Activated CD8-positive, alpha-beta memory T cell treated with anti-CD3 and anti-CD28 coated beads, Interleukin-2, amount 50 U/mL, for 1 hour (primary cell): ENCODE data around the gene SP9.

Experiments used
- DNase-seq: peaks from one replicate; pipeline ENCODE4 v3.0.0-alpha.2; 2020; ENCODE audit errors: extremely low read depth

Gene SP9

DNA sequence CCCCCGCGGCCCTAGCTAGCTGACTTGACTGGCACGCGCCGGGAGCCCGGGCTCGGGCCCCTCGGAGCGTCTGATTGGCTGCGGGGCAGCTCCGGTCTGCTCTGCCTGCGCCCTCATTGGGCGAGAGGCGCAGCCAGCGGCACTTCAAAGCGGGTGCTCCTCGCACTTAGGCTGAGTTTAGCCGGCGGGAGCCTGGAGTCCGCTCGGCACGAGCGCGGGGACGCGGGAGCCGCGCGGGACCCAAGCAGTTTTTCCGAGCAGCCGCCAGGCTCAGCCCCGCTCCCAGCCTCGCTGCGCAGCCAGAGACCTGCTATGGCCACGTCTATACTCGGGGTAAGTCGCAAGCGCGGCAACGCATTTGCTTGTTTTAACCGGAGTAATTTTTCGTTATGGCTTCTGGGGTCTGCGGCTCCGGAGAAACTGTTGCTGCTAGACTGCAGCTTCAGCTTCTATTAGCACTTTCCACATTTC, at the start of gene SP9:
Gene SP9, plus strand, starts transcription at position 174 of the 471 bp plus-strand sequence. Its CDS starts 139 bp downstream, at position 313.
- DNase-seq = no peak

DNA sequence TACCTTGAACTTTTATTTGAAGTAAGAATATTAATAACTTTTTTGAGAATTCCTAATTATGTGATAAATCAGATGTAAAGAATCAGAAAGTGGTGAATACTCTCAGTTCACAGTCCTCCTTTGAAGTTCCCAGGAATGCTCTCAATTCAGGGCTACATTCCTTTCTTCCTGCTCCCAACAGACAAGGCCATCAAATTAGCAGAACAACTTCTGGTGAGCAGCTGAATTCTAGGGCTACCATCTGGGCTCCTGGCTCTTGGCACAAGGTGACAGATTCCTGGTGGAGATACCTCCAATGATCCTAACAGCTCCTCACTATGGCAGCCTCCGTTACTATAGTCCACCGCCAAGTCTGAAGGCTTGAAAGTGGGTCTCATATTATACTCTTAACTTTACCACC, 48.6 kb upstream of the SP9 start:
- no peak for DNase-seq

DNA sequence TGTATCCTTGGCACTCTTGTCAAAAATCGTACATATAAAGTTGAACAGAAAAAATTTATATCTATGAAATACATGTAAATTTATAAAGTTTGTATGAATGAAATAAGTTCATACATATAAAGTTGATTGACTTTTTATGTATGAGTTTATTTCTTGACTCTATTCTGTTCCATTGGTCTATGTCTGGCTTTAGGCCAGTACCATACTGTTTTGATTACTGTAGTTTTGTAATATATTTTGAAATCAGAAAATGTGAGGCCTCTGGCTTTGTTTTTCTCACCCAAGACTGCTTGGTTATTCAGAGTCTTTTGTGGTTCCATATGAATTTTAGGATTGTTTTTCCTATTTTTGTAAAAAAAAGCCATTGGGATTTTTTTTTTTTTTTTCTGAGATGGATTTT, 41.8 kb upstream of the SP9 start:
- DNase-seq = no peak

DNA sequence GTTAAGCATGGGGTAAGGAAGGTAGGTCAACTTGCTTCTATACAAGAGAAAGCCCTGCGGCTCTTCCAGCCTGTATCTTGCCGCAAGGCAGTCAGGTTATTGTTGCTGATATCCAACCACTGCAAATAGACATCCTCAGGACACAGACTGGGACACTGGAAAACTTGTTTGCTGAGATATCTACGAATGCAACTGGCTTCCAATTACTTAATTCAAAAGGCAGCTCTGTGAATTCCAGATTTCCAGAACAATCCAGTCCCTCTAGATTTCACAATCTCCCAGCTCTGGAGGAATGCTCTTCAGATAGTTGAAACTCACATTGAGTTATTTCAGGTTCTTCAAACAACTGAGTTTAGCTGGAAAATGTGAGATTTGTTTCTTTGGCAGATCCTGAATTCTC, 34.6 kb upstream of the SP9 start:
- DNase-seq = no peak

DNA sequence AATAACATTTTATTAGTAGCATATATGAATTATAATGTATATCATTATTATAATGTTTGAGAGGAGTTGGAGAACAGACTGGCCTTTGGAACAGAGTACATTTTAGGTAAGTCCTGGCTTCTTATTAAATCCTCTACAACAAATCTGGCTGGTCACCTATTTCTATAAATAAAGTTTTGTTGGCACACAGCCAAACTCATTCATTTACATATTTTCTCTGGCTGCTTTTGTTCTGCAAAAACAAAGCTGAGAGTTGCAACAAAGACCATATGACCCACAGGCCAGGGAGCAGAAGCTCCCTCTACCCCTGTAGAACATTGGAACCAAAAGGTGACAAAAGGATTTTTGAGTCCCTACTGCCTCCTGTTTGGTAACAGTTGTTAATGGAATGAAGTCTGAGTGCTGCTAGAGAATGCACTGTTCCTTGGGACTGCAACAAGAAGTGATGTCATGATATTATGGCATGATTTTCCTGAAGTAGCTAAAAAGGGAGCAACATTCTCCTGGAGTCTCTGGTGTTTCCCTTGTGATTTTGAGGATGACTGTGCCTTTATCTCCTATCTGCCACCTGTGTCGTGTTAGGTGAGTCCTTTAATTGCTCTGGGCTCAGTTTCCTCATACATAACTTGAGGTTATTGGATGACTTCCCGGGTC, 22.0 kb upstream of the SP9 start:
- DNase-seq = no peak

DNA sequence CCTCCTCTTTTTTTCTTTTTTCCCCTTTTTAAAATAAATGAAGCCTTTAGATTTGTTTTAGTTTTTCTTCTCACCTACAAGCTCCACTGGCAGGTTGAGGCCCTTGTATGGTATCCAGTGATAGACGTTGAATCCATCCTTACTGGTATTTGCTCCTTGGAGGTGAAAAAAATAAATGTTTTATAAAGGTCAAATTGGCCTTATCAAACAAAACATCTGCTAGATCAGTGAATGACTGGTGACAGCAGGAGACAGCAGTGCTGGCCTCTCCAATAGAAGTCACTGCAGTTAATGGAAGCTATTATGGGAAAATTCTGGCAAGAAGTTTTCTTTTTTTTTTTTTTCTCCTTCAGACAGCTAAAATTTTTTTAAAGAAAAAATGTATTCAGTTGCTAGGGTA, 12.6 kb upstream of the SP9 start:
- DNase-seq = no peak

DNA sequence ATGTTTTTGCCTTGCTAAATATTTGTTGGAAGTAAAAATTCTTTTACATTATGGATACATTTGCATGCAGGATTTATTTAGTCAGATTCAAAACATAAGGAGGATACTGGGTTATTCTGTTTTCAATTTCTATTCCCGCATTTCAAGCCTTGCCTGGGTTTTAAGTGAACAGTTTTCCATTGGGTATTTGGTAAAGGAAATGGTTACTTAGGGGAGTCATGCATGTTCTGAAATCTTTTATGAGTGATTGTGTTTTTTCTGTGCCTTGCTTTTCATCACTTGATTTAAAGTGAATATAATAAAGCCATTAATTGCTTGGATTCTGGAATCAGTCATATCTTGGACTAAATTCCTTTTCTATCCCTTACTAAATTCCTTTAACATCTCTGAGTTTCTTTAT, 12.0 kb upstream of the SP9 start:
- no peak for DNase-seq

DNA sequence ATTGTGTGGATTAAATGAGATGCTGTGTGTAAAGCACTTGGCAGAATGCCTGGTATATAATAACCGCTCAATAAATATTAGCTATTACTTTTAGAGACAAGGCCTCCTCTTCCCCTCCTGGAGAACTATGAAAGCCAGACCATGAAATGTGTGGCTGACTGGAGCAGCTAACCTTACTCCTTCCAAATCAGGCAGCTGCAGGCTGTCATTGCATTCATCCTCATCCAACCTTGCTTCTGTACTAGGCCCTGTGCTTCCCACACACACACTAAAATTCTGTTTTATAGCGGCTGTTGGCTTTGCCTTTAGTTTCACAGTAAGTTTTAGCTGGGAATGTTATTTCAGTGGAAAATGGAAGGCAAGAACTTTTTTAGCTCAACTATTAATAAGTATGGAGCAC, 10.2 kb upstream of the SP9 start:
- DNase-seq = no peak

DNA sequence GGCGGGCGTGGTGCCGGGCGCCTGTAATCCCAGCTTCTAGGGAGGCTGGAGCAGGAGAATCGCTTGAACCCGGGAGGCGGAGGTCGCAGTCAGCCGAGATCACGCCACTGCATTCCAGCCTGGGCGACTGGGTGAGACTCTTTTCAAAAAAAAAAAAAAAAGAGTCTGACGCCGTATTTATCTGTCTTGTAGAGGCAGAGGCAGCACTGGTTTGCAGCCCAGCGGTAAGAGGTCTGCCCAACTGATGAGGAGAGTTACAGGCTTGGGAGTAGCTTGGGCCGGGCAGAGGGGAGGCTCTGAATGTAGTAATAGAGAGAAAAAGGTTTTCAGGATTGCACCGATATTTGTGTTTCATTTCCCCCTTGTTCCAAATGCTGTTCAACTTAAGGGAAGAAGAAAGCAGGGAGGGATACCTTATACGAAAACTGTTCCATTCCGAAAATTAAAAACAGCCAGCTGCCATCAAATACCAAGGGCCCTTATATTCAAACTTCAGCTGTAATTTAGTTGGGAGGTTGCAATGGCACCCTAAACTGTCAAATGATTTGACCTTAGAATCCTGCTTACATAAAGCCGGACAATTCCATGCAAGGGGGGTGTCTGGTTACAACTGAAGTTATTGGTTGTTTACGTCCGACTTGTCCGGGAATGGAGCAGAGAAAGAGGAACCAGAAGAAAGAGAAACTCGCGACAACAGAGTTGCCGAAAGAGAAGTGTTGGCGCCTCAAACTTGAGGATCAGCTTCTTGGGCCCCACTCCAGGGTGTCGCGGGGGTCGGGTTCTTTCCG, 9.2 kb upstream of the SP9 start:
- DNase-seq = no peak

DNA sequence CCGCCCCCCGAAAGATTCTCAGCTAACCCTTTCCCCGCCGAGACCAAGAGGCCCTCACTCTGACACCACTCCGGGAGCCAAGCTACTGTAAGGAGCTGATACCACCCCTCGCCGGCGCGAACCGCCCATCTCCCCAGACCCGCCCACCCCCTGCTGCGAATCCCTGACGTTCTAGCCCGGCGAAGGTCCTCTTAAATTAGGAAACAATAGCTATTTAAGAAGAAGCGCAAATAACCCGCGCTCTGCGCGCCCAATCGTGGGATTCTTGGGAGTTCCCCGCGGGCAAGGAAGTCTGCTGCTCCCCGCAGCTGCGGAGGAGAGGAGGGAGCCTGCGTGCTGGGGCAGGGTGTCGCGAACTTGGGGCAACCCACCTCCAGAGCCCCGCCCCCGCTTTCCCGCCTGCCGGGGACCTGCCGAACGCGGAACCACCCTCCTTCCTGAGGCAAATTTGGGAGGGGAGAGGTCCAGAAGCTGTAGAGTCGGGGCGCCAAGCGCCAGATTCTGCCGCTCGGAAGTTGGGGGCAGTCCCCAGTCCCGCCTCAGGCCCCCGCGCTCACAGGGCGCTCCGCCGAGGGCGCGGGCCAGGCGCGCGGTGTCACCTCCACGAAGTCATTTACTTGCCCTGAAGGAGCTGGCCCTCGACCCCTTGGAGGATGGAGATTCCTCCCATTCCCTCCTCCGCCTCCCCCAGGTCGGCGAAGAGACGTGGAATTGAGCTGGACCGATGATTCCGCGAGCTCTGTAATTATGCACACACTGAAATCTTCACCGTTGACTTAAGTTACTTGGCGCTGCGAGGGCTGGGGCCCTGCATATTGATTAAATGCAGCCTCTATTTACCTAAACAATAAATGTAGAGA, 8.4 kb upstream of the SP9 start:
- no peak for DNase-seq

DNA sequence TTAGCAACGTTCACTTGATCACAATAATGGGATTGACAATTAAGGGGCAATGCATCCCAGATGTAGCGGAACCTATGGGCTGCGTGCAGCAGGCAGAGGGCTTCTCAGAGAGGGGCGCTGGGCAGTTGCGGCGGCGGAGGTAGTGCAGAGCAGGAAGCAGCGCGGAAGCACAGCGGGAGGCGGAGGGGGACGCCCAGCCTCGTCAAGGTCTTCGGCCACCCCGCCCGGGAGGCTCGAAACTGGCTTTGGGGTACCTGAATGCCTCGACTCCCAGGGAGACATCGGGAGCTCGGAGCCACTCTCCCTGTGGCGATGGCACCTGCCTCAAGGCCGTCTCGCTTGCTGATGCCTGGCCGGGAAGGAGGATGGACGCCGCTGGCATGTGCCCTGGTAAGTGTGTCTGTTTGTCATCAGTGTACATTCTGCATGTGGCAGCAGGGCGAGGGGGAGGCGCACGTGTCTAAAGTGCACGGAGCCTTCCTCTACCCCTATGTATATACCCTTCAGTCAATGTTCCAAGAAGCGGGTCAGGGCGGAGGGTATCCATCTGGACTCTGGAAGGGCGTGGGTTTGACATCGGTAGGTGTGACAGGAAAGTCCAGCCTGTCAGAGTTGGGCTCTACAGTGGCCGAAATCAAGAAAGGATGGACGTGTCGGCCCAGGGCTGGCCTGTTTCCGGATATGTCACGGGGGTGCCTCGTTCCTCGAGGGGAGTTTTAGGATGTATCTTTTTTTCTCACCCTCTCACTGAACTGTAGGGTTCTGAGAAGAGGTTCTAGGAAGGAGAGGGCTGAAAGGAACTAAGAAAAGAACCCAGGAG, 7.5 kb upstream of the SP9 start:
- no peak for DNase-seq

DNA sequence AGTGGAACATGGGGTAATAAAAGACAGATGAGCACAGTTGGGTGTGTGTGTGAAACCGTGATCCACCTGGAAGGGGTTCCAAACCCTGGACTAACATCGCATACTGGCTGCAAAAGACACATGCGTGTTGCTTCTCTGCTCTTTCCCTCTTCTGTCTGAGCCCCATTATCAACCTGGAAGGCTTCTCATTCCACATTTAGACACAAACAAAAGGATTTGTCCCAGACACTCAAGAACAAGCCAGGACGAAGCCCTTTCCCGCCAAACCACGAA, 7.0 kb upstream of the SP9 start:
- no peak for DNase-seq

DNA sequence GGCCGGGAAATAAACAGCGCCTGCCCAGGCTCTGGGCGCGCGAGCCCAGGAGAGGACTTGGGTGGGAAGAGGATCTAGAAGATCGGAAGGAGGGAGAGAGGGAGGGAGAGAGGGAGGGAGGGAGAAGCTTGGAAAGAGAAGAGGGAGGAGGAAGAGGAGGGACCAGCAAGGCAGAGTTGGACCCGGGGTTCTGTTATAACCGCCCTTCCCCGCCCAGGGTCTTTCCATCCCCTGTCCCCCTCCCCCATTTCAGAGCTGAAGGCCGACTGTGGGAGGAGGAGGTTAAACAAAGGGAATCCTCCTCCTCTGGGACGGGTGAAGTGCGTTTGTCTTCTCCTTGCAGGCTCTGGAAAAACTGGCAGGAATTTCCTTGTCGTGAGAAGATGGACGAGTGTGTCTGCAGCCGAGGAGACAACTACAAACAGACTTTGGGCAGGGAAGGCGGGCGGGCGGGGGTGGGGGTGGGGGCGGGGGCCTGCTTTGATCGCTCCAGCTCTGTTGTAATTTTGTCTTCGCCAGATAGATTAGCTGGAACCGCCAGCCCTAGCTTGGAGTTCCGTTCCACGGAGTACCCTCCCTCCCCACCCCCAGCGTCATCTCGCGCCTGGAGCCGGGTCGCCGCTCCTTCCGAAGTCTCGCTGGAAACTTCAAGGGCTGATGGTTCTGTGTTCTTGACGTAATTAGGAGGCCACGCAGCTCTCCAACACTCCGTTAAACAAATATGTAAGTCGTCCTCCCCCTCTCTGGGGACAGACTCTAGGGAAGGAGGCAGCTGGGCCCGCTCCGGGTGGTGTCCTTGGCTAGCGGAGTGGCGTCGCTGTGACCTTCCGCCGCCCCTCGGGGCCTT, 6.4 kb upstream of the SP9 start:
- DNase-seq = no peak

DNA sequence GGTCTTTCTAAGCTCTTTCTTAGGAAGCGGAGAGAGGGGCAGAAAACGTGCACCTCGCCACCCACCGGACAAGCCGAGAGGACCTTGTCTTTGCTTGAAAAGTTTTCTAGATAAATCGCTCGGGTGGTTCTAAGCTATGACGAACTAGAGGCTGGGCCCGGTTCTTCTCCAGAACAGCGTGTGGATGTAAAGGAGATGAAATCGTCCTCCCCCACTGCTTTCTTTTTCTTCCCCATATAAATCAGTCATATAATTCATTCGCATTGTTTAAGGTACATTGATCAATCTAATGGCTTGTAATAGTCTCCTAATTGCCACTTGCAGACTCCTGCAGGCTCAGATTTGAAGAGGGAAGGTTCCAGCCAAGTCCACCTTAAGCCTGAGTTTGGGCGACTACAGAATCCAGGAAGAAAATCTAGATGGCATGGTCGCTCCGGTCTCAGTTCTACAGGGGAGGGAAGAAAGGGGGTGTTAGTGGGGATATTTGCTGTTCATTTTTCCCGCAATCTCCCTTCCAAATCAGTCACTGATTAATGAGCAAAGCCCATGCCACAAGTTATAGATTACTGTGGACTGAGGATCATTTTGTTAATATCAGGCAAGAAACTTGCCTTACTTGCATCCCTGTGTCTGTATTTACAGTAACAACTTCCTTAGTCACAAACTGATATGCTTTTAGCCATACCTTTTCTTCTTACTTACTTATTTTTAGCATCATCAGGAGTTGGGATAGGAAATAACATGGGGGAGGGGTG, 5.6 kb upstream of the SP9 start:
- no peak for DNase-seq

DNA sequence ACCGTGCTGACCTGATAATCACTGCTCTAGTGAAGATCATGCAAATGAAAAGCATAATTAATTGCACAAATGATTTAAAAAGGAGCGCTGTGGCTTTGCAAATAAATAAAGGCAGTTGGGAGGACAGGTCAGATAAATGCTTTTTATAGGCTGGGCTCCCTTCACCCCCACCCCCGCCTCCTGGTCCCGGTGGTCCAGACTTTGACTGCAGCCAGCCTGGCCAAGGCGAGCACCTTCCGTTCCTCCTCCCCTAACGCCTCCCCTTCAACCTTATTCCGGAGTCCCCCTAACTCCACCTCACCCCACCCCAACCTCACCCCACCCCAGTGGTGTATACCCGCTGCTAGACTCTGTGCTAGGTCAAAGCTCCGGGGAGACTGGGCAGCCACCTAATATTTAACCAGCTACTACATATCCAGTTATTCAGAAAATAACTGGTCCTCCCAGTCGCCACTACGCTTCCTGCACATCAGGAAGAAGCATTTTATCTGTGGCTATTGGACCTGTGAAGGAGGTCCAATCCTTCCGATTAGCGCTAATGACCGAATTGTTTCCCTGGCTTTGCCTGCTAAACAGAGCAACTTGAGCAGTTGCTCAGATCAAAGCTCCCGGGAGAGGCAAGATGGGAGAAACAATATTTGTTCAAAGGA, 3.7 kb upstream of the SP9 start:
- no peak for DNase-seq

DNA sequence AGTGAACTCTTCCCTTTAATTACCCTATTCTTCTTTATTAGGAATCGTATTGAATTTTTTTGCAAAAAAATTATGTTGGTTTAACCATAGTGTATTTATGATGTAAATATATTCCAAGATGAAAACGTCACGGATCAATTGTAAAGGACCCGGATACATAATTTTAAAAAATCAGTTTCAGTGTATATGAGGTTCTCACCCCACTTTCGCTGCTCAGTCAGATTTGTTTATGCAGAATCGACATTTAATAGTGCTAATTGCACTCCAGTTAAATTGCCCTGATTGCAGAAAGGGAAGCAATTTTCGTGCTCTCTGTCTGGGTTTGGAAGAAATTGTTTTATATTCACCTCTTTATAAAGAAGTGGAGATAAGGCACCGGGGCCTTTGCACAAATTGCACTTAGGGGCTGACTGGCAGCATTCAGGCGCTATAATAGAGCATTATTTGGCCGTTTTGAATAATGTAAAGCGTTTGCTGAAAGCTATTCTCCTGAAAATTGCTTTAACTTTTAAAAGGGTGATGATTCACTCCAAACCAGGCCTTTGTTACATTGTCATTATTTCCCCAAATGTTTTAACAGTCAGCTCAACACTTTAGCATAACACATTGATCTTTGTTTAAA, 3.0 kb upstream of the SP9 start:
- DNase-seq = no peak

DNA sequence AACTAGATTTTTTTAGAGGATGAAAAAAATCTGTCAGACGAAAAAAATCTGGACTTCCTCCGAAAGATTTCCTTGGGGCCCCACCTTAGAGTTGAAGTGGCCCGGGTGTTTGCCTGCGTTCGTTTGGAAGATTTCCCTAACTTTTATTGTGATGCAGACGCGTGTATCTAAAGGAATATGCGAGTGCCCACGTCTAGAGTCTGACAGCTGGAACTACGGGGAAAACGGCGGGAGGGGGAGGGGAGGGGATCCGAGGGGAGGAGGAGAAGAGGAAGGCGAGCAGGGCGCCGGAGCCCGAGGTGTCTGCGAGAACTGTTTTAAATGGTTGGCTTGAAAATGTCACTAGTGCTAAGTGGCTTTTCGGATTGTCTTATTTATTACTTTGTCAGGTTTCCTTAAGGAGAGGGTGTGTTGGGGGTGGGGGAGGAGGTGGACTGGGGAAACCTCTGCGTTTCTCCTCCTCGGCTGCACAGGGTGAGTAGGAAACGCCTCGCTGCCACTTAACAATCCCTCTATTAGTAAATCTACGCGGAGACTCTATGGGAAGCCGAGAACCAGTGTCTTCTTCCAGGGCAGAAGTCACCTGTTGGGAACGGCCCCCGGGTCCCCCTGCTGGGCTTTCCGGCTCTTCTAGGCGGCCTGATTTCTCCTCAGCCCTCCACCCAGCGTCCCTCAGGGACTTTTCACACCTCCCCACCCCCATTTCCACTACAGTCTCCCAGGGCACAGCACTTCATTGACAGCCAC, 2.4 kb upstream of the SP9 start:
- no peak for DNase-seq

DNA sequence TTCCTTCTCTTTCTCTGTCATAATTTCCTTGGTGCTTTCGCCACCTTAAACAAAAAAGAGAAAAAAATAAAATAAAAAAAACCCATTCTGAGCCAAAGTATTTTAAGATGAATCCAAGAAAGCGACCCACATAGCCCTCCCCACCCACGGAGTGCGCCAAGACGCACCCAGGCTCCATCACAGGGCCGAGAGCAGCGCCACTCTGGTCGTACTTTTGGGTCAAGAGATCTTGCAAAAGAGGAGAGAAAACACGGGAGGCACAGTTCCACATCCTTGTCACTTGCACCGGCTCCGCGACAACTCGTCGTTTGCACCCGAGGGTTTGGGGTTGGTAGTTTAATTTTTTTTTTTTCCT, 1.8 kb upstream of the SP9 start:
- no peak for DNase-seq
